ENCODE data around the gene SLC22A1.
"Not testable (repeated sequence)": the region's sequence is repeated elsewhere in the genome, so short reads cannot be mapped to it uniquely, and the experiment has no call there.

The SLC22A1 gene

DNA sequence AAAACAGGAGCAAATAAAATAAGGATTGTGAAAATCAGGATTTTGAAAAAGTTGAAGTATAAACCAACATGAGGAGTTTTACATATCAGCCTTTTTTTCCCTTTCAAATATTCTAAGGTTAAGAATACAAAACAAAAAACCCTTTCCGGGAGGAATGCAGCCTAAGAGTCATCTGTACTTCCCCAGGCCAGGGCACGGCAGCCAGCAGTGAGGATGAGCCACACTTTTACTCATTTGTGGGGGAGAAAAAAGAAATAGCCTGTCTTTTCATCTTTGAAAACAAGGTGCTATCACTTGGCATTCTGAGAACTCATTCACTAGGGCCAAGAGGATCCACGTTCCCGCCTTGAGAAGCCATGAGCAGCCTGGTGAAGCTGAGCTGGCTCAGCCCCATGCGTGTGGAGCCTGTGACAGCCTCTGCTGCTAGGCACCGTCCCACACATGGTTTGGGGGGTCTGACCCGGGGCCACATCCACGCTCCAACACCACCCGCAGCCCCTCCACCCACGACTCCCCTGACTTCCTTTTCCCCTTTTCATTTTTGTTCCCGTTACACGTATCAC, 11.2 kb downstream of the SLC22A1 start:
- H3K9ac ChIP-seq (ENCODE audit: low read length) = no peak overlapping the region
- no peaks in the 10 kb centered on the region for H3K9me3 ChIP-seq (ENCODE audit: control insufficient read depth, insufficient read depth, low read depth, low read length)
- peaks cover 76% of the 10 kb centered on the region for H3K27me3 ChIP-seq (ENCODE audit: control insufficient read depth, insufficient read depth, low read length)
- no peak overlapping the region for H3K27ac ChIP-seq (ENCODE audit: low read depth, low read length)
- no peaks in the 10 kb centered on the region for H3K36me3 ChIP-seq (ENCODE audit: control insufficient read depth, insufficient read depth, low read length)
- H3K4me1 ChIP-seq (ENCODE audit: control insufficient read depth, insufficient read depth, low read length) = peaks cover 22% of the 10 kb centered on the region
- peak overlapping the region; percentile 25; the same call in 1 of the 2 replicates for H3K4me3 ChIP-seq (ENCODE audit: low read depth, low read length)

DNA sequence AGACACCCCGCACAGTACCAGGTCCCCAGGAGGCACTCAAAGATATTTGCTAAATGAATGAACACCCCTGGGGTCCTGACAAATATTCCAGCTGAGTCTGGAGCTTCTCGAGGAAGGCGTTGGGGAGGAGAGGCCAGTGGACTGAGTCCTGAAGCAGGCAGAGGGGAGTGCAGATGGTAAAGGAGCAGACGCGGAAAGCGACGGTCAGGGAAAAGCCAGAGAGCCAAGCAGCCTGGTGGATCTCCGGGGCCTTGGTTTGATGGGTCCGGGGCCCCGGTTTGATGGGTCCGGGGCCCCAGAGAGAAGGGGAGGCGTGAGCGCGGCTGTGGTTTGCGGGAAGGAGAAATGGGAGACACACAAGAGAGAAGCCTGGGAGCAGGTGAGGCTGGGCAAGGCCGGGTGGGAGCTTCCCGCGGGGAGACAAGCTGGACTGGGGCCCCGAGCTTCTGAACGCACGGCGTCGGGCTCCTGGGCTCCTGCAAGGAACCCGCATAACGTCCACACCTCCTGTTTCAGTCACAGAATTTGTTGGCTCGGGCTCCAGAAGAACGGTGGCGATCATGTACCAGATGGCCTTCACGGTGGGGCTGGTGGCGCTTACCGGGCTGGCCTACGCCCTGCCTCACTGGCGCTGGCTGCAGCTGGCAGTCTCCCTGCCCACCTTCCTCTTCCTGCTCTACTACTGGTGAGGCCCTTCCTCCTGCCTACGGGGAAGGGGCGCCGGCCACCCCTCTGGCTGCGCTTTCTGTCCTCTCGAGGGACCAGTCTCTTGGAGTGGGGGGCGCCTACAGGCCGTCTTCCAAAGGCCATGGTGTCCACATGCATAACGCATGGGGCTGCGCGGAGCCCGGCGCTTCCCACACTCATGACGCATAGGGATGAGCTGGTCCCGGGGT, 12.1 kb downstream of the SLC22A1 start:
- Histone ChIP-seq H3K4me1 (ENCODE audit: control insufficient read depth, insufficient read depth, low read length) (peaks cover 29% of the 10 kb centered on the region), H3K4me3 (ENCODE audit: low read depth, low read length) (peak overlapping the region; percentile 25; the same call in 1 of the 2 replicates), H3K9me3 (ENCODE audit: control insufficient read depth, insufficient read depth, low read depth, low read length) (no peaks in the 10 kb centered on the region), H3K36me3 (ENCODE audit: control insufficient read depth, insufficient read depth, low read length) (no peaks in the 10 kb centered on the region), H3K27me3 (ENCODE audit: control insufficient read depth, insufficient read depth, low read length) (peaks cover 71% of the 10 kb centered on the region), H3K27ac (ENCODE audit: low read depth, low read length) (no peak overlapping the region), H3K9ac (ENCODE audit: low read length) (no peak overlapping the region)

DNA sequence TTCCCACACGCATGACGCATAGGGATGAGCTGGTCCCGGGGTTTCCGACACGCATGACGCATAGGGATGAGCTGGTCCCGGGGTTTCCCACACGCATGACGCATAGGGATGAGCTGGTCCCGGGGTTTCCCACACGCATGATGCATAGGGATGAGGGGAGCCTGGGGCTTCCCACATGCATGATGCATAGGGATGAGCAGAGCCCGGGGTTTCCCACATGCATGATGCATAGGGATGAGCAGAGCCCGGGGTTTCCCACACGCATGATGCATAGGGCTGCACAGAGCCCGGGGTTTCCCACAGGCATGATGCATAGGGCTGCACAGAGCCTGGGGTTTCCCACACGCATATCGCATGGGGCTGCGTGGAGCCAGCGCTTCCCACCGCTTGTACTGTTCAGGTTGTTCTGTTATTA, 12.7 kb downstream of the SLC22A1 start:
- peaks cover 35% of the 10 kb centered on the region for H3K4me1 ChIP-seq (ENCODE audit: control insufficient read depth, insufficient read depth, low read length)
- H3K27me3 ChIP-seq (ENCODE audit: control insufficient read depth, insufficient read depth, low read length) = peaks cover 64% of the 10 kb centered on the region
- H3K9ac ChIP-seq (ENCODE audit: low read length); H3K27ac ChIP-seq (ENCODE audit: low read depth, low read length); H3K36me3 ChIP-seq (ENCODE audit: control insufficient read depth, insufficient read depth, low read length); H3K9me3 ChIP-seq (ENCODE audit: control insufficient read depth, insufficient read depth, low read depth, low read length); H3K4me3 ChIP-seq (ENCODE audit: low read depth, low read length): not testable (repeated sequence)

DNA sequence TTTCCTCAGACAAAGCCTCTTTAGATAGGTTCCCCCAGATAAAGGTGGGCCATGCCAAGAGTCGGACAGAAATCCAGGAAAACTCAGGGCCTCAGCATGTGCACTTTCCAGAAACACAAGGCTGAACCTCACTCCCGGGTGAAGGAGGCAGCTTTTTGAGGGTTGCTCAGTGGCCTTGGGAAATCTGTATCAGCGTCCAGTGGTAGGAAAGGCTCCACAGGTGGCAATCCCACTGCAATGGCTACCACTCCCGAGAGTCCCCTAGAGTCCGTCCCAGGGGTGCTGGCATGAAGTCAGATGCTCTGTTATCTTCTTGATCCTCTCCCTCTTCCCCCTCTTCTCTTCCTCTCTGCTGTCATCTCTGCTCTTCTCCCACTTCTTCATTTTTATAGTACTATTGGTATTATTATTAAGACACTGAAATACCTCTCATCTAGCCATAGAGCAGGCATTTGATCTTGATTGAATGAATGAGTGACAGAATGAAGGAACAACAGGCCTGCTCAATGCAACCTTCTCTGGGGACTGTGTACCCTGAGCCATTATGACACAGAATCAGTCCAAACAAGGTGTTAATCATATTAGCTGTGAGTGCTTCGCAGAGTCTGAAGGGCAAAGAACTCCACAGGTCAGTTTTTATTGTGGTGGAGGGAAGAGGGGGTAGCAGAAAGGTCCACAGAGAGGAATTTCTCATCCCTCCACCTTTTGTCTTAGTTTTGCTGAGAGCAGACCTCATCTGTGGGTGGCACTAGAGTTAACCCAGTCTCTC, 13.3 kb downstream of the SLC22A1 start:
- Histone ChIP-seq H3K4me3 (ENCODE audit: low read depth, low read length) (no peak overlapping the region), H3K4me1 (ENCODE audit: control insufficient read depth, insufficient read depth, low read length) (peaks cover 35% of the 10 kb centered on the region), H3K9ac (ENCODE audit: low read length) (no peak overlapping the region), H3K27me3 (ENCODE audit: control insufficient read depth, insufficient read depth, low read length) (peaks cover 59% of the 10 kb centered on the region), H3K9me3 (ENCODE audit: control insufficient read depth, insufficient read depth, low read depth, low read length) (no peaks in the 10 kb centered on the region), H3K27ac (ENCODE audit: low read depth, low read length) (no peak overlapping the region), H3K36me3 (ENCODE audit: control insufficient read depth, insufficient read depth, low read length) (no peaks in the 10 kb centered on the region)

DNA sequence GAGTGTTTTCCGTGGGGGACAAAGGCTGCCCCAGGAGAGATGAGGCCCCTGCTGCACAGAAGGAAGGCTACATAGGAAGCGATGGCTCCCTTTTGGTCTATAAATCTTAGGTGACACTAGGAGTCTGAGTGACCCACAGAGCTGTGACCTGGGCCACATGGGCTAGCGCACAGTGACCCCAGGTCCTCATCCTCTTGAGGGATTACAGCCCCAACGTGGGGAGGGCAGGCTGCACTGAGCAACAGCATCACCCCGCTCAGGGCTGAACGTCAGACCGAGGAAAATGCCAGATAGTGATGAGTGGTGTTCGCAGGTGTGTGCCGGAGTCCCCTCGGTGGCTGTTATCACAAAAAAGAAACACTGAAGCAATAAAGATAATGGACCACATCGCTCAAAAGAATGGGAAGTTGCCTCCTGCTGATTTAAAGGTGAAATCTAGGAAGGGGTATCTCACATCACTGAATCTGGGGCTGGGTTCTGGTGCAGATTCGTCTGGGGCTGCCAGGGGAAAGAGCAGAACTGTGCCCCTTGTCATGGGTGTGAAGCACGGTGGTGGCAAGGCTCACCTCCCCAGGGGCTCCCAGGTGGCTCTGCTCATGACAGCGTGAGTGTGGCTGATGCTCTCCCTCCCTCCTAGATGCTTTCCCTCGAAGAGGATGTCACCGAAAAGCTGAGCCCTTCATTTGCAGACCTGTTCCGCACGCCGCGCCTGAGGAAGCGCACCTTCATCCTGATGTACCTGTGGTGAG, 14.5 kb downstream of the SLC22A1 start:
- Histone ChIP-seq H3K9me3 (ENCODE audit: control insufficient read depth, insufficient read depth, low read depth, low read length) (no peaks in the 10 kb centered on the region), H3K4me3 (ENCODE audit: low read depth, low read length) (no peak overlapping the region), H3K9ac (ENCODE audit: low read length) (no peak overlapping the region), H3K27me3 (ENCODE audit: control insufficient read depth, insufficient read depth, low read length) (peaks cover 48% of the 10 kb centered on the region), H3K27ac (ENCODE audit: low read depth, low read length) (no peak overlapping the region), H3K4me1 (ENCODE audit: control insufficient read depth, insufficient read depth, low read length) (peaks cover 35% of the 10 kb centered on the region), H3K36me3 (ENCODE audit: control insufficient read depth, insufficient read depth, low read length) (no peaks in the 10 kb centered on the region)

DNA sequence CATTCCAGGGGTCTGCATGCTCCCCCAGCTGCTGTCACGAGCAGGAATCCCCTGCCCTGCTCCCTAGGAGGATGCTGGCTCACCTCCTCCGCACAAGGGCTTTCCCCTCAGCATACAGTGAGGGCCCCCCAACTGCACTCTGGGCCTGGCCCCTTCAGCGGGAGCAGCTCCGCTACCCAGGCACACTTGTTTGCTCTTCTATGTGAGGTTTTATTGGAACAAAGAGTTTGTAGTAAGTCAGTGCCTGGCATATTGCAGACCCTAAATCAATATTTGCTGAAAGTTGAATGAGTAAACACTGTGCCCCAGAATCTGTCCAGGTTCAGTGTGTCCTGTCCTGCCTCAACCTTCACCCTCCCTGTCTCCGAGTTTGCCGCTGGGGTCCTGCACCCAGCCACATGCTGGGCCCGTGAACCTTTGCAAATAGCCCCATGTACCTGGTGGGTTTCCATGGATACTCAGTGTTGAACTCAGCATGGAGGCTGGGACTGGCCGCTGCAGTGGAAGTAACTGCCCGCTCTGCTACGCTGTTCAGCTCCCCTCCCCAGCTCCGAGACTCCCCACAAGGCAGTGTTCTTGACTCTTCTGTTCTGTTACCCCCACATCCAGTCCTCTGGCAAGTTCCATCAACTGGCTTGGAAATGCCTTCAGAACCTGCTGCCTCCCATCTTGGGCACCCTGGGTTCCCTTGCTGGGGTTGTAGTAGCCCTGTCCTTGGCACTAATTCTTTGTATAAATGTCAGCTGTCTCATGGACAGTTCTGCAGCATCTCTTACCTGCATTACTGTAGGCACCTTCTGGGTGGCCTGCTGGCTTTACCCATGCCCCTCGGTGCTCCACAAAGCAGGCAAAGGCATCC, 15.7 kb downstream of the SLC22A1 start:
- Histone ChIP-seq H3K27me3 (ENCODE audit: control insufficient read depth, insufficient read depth, low read length) (peaks cover 37% of the 10 kb centered on the region), H3K4me1 (ENCODE audit: control insufficient read depth, insufficient read depth, low read length) (peaks cover 27% of the 10 kb centered on the region), H3K27ac (ENCODE audit: low read depth, low read length) (no peak overlapping the region), H3K9ac (ENCODE audit: low read length) (no peak overlapping the region), H3K9me3 (ENCODE audit: control insufficient read depth, insufficient read depth, low read depth, low read length) (no peaks in the 10 kb centered on the region), H3K4me3 (ENCODE audit: low read depth, low read length) (no peak overlapping the region), H3K36me3 (ENCODE audit: control insufficient read depth, insufficient read depth, low read length) (no peaks in the 10 kb centered on the region)

DNA sequence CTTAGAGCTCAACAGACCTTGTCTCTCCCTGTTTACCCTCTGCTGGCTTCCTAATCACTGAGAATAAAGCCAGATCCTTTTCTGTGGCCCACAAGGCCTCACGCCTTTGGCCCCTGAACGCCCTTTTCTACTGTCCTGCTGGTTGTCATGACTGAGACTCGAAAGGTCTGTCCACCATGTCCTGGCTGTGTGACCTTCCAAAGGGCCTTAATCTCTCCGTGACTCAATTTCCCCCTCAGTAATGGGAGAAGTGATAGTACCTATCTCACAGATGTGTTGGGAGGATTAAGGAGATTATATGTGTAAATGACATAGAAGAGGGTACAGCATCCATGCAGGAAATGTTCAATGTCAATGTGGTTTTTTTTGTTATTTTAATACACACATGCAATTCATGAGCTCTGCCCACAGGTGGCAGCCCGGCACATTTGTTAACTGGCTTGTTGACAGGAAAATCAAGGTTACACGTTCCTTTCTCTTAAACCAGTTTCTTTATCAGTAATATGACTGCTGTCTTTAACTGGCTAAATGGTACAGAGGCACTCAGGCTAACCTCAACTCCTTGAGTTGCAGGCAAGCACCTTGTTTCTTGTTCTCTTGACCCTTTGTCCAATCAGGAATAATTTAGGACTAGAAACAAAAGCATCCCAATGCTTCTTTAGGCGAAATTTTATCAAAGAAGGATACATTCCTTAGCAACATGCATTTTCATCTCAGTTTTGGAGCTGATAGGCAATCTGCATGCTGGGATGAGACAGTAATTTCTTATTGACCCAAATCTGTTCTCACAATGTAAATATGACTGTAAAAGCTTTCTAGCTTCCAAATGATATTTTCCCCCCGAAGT, 16.6 kb downstream of the SLC22A1 start:
- Histone ChIP-seq H3K36me3 (ENCODE audit: control insufficient read depth, insufficient read depth, low read length) (no peaks in the 10 kb centered on the region), H3K27ac (ENCODE audit: low read depth, low read length) (no peak overlapping the region), H3K9ac (ENCODE audit: low read length) (no peak overlapping the region), H3K9me3 (ENCODE audit: control insufficient read depth, insufficient read depth, low read depth, low read length) (no peaks in the 10 kb centered on the region), H3K4me1 (ENCODE audit: control insufficient read depth, insufficient read depth, low read length) (peaks cover 19% of the 10 kb centered on the region), H3K4me3 (ENCODE audit: low read depth, low read length) (no peak overlapping the region), H3K27me3 (ENCODE audit: control insufficient read depth, insufficient read depth, low read length) (peaks cover 32% of the 10 kb centered on the region)

DNA sequence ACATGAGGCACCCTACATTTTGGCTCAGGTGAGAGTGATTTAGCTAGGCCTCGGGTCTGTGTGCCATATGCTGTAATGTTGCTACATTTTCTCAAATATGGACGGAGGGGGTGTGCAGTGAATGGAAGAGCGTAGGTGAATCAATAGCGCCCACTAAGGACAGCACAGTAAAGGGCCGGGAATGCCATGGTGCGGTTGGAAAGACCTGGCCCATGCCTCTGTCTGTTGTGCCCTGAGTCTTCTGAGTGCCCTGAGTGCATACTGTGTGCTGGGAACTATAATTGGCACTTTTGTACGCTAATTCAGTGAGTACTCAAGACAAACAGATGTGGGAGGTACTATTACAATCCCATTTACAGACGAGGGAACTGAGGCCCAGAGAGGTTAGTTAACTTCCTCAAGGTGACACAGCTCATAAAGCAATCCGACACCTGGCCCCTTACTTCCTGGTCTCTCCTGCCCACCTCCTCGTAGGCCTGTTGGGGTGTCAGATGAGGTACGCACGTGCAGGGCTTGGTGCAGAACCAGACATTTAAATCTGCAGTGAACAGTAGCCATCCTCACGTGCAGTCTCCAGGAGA, 17.3 kb downstream of the SLC22A1 start:
- H3K27me3 ChIP-seq (ENCODE audit: control insufficient read depth, insufficient read depth, low read length) = peaks cover 25% of the 10 kb centered on the region; the same call in 1 of the 2 replicates
- no peak overlapping the region for H3K9ac ChIP-seq (ENCODE audit: low read length)
- no peaks in the 10 kb centered on the region for H3K9me3 ChIP-seq (ENCODE audit: control insufficient read depth, insufficient read depth, low read depth, low read length)
- H3K4me3 ChIP-seq (ENCODE audit: low read depth, low read length) = no peak overlapping the region
- H3K27ac ChIP-seq (ENCODE audit: low read depth, low read length) = no peak overlapping the region
- no peaks in the 10 kb centered on the region for H3K36me3 ChIP-seq (ENCODE audit: control insufficient read depth, insufficient read depth, low read length)
- H3K4me1 ChIP-seq (ENCODE audit: control insufficient read depth, insufficient read depth, low read length) = peaks cover 14% of the 10 kb centered on the region; the same call in 1 of the 2 replicates

DNA sequence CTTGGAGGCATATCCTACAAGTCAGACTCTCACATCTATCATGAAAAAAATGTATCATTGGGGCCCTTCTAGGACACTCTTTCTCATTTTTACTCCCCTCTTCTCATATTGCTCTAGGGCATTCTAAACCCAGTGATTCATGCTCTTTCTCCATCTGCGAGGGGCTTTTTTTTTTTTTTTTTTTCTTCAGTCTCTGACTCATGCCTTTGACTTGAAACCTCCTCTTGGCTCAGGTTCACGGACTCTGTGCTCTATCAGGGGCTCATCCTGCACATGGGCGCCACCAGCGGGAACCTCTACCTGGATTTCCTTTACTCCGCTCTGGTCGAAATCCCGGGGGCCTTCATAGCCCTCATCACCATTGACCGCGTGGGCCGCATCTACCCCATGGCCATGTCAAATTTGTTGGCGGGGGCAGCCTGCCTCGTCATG, 17.8 kb downstream of the SLC22A1 start:
- no peak overlapping the region for H3K9ac ChIP-seq (ENCODE audit: low read length)
- no peaks in the 10 kb centered on the region for H3K36me3 ChIP-seq (ENCODE audit: control insufficient read depth, insufficient read depth, low read length)
- H3K27ac ChIP-seq (ENCODE audit: low read depth, low read length) = no peak overlapping the region
- H3K4me1 ChIP-seq (ENCODE audit: control insufficient read depth, insufficient read depth, low read length) = peaks cover 14% of the 10 kb centered on the region; the same call in 1 of the 2 replicates
- no peak overlapping the region for H3K4me3 ChIP-seq (ENCODE audit: low read depth, low read length)
- peaks cover 23% of the 10 kb centered on the region; the same call in 1 of the 2 replicates for H3K27me3 ChIP-seq (ENCODE audit: control insufficient read depth, insufficient read depth, low read length)
- H3K9me3 ChIP-seq (ENCODE audit: control insufficient read depth, insufficient read depth, low read depth, low read length) = no peaks in the 10 kb centered on the region

Data from HUES6 (cell line).